22Rv1 (cell line): ENCODE data around the gene PNLIPRP2.

Source experiments
- ZFX ChIP-seq: fragments of 450-650 bp; IDR thresholded peaks from 2 replicates; pipeline ENCODE4 v1.6.1; 2017; ENCODE audit warnings: antibody characterized with exemption, borderline replicate concordance
- TF ChIP-seq, protein P1 (sequence below): fragments of 450-650 bp; IDR thresholded peaks from 2 replicates; pipeline ENCODE4 v1.5.1; 2017; ENCODE audit warnings: mild to moderate bottlenecking

DNA sequence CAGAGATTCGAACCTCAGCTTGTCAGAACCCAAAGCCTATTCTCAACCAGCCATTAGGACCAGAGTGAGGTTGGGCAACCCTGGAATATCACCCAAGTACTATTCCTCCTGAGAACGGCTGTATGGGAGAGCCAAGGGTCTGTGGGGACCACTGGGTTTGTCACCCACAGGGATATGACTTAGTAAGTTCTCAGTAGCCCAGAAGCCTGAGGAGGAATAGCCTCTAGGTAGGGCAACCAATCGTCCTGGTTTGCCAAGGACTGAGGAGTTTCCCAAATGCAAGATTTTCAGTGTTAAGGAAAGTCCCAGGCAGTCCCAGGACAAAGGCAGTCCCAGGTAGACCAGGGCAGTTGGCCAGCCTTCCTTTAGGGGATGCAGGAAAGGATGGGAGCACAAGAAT, 46.7 kb downstream of the PNLIPRP2 start:
- TF ChIP-seq, protein P1, sequence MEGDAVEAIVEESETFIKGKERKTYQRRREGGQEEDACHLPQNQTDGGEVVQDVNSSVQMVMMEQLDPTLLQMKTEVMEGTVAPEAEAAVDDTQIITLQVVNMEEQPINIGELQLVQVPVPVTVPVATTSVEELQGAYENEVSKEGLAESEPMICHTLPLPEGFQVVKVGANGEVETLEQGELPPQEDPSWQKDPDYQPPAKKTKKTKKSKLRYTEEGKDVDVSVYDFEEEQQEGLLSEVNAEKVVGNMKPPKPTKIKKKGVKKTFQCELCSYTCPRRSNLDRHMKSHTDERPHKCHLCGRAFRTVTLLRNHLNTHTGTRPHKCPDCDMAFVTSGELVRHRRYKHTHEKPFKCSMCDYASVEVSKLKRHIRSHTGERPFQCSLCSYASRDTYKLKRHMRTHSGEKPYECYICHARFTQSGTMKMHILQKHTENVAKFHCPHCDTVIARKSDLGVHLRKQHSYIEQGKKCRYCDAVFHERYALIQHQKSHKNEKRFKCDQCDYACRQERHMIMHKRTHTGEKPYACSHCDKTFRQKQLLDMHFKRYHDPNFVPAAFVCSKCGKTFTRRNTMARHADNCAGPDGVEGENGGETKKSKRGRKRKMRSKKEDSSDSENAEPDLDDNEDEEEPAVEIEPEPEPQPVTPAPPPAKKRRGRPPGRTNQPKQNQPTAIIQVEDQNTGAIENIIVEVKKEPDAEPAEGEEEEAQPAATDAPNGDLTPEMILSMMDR = no peak
- TF ChIP-seq ZFX = no peak
